H1 (cell line): ENCODE results near the gene TEX14. TPM values are rescaled to one million over a fixed set of nuclear protein-coding genes. Genes with fewer than 3 reads are reported as not detected.

Source experiments
- CTCF ChIA-PET: fragments of 300-600 bp; sonication (Branson Sonifier 250); formaldehyde crosslinking; loops from one replicate; lab custom pipeline; 2021; ENCODE audit not compliant: partially characterized antibody; lab: Charles Lee
- POLR2A ChIA-PET: fragments of 300-600 bp; sonication (Branson Sonifier 250); formaldehyde crosslinking; loops from one replicate; lab custom pipeline; 2021; ENCODE audit warnings: inconsistent platforms; ENCODE audit not compliant: partially characterized antibody; lab: Charles Lee
- DNase-seq, 2 experiments: peaks; one replicate each; pipeline versions ENCODE4 v3.0.0 to v3.0.0-alpha.2; 2010 to 2022; ENCODE audit warnings: low spot score in 2 of 2, low read depth in 1 of 2, mixed read lengths in 1 of 2
- FAIRE-seq: peaks from 2 replicates; lab custom pipeline; 2011; peaks lifted over from hg19 to GRCh38; lab: Jason Lieb, UNC
- H2AFZ ChIP-seq: 2 replicates; pipeline ENCODE4 v1.8.1; 2012; ENCODE audit warnings: low read length, inconsistent platforms
- H2AK5ac ChIP-seq: 2 replicates; pipeline ENCODE4 v1.6.1; 2013; ENCODE audit warnings: low read depth, low read length
- H2BK120ac ChIP-seq: replicated peaks from 2 replicates; pipeline ENCODE3; 2013; ENCODE audit warnings: low read depth, low read length, inconsistent platforms
- H2BK12ac ChIP-seq: 2 replicates; pipeline ENCODE4 v1.6.1; 2013; ENCODE audit warnings: low read depth, low read length
- H2BK15ac ChIP-seq: 2 replicates; pipeline ENCODE4 v1.6.1; 2013; ENCODE audit warnings: low read length
- H2BK20ac ChIP-seq: 2 replicates; pipeline ENCODE4 v1.6.1; 2013; ENCODE audit warnings: low read length
- H2BK5ac ChIP-seq: 2 replicates; pipeline ENCODE4 v1.6.1; 2013; ENCODE audit warnings: low read depth, low read length
- H3K14ac ChIP-seq: 2 replicates; pipeline ENCODE4 v1.6.1; 2013; ENCODE audit warnings: inconsistent platforms; ENCODE audit not compliant: insufficient read length
- H3K18ac ChIP-seq: 2 replicates; pipeline ENCODE4 v1.6.1; 2013; ENCODE audit warnings: low read length; ENCODE audit errors: extremely low read depth
- H3K23ac ChIP-seq: 2 replicates; pipeline ENCODE4 v1.6.1; 2013; ENCODE audit warnings: inconsistent platforms; ENCODE audit not compliant: insufficient read length
- H3K23me2 ChIP-seq: 2 replicates; pipeline ENCODE4 v1.6.1; 2013; ENCODE audit warnings: low read depth, low read length
- H3K27ac ChIP-seq: 2 replicates; pipeline ENCODE4 v1.6.1; 2011; ENCODE audit warnings: low read depth, low read length, inconsistent platforms
- H3K27me3 ChIP-seq, 4 experiments: replicated peaks in 1 of 4; 1 replicate in 1 of 4; 2 replicates in 3 of 4; pipeline versions ENCODE4 v1.6.1 to v1.8.1; 2011 to 2013; ENCODE audit warnings: low read length in 3 of 4, mild to moderate bottlenecking in 3 of 4, inconsistent platforms in 2 of 4, mixed read lengths in 2 of 4, moderate library complexity in 1 of 4; ENCODE audit not compliant: control insufficient read depth in 3 of 4, insufficient read depth in 3 of 4; ENCODE audit errors: extremely low read depth in 1 of 4
- H3K36me3 ChIP-seq, 4 experiments: 2 replicates each; pipeline versions ENCODE4 v1.6.1 to v1.8.1; 2011 to 2013; ENCODE audit warnings: mild to moderate bottlenecking in 4 of 4, low read length in 3 of 4, moderate library complexity in 2 of 4, control low read depth in 1 of 4, inconsistent platforms in 1 of 4; ENCODE audit not compliant: insufficient read depth in 4 of 4, control insufficient read depth in 2 of 4
- H3K4ac ChIP-seq: replicated peaks from 2 replicates; pipeline ENCODE3; 2013; ENCODE audit warnings: low read length, low read depth, mixed read lengths, inconsistent platforms; ENCODE audit not compliant: insufficient read length
- H3K4me1 ChIP-seq, 4 experiments: replicated peaks in 1 of 4; 1 replicate in 1 of 4; 2 replicates in 3 of 4; pipeline versions ENCODE4 v1.6.1 to v1.8.1; 2011 to 2013; ENCODE audit warnings: low read length in 3 of 4, inconsistent platforms in 2 of 4, mixed read lengths in 1 of 4; ENCODE audit not compliant: insufficient read depth in 4 of 4, control insufficient read depth in 3 of 4
- H3K4me2 ChIP-seq, 2 experiments: 2 replicates each; pipeline versions ENCODE4 v1.6.1 to v1.8.1; 2011 to 2013; ENCODE audit warnings: low read depth in 2 of 2, low read length in 2 of 2, control low read depth in 1 of 2, inconsistent platforms in 1 of 2, mild to moderate bottlenecking in 1 of 2; ENCODE audit not compliant: insufficient read depth in 1 of 2
- H3K4me3 ChIP-seq, 4 experiments: fragments of 200-600, 300-600 bp in 1 of 4; sonication (generic), shearing (Covaris generic), sonication (Bioruptor Twin) in 1 of 4; 2 replicates each; pipeline versions ENCODE4 v1.5.1 to v1.8.1; 2011 to 2016; ENCODE audit warnings: low read length in 4 of 4, low read depth in 3 of 4, control low read depth in 2 of 4, inconsistent platforms in 2 of 4, mild to moderate bottlenecking in 2 of 4, mixed read lengths in 1 of 4, moderate library complexity in 1 of 4; ENCODE audit not compliant: insufficient read depth in 2 of 4; ENCODE audit errors: extremely low read depth in 1 of 4
- H3K56ac ChIP-seq: replicated peaks from 2 replicates; pipeline ENCODE3; 2013; ENCODE audit warnings: low read depth, mild to moderate bottlenecking, mixed read lengths, low read length, inconsistent platforms; ENCODE audit not compliant: insufficient read length
- H3K79me1 ChIP-seq: 2 replicates; pipeline ENCODE4 v1.6.1; 2013; ENCODE audit warnings: low read depth, low read length, control low read depth
- H3K79me2 ChIP-seq, 2 experiments: 2 replicates each; pipeline versions ENCODE4 v1.6.1 to v1.8.1; 2012 to 2013; ENCODE audit warnings: low read length in 2 of 2, mild to moderate bottlenecking in 2 of 2, inconsistent platforms in 1 of 2; ENCODE audit not compliant: insufficient read depth in 2 of 2, control insufficient read depth in 1 of 2
- H3K9ac ChIP-seq, 4 experiments: replicated peaks in 1 of 4; 1 replicate in 1 of 4; 2 replicates in 3 of 4; pipeline versions ENCODE4 v1.6.1 to v1.8.1; 2011 to 2013; ENCODE audit warnings: low read depth in 3 of 4, low read length in 3 of 4, control low read depth in 2 of 4, mild to moderate bottlenecking in 2 of 4, moderate library complexity in 2 of 4, inconsistent platforms in 1 of 4; ENCODE audit errors: extremely low read depth in 1 of 4
- H3K9me3 ChIP-seq, 2 experiments: 2 replicates each; pipeline versions ENCODE4 v1.6.1 to v1.8.1; 2012 to 2013; ENCODE audit warnings: mild to moderate bottlenecking in 2 of 2, moderate library complexity in 2 of 2, control low read depth in 1 of 2, inconsistent platforms in 1 of 2, low read depth in 1 of 2, low read length in 1 of 2, mixed read lengths in 1 of 2; ENCODE audit not compliant: insufficient read depth in 2 of 2
- H4K20me1 ChIP-seq, 2 experiments: replicated peaks in 1 of 2; 2 replicates each; pipeline versions ENCODE3 to v1.8.1; 2011 to 2013; ENCODE audit warnings: inconsistent platforms in 2 of 2, low read length in 2 of 2, mild to moderate bottlenecking in 1 of 2; ENCODE audit not compliant: insufficient read depth in 2 of 2, control insufficient read depth in 1 of 2
- H4K5ac ChIP-seq: 2 replicates; pipeline ENCODE4 v1.6.1; 2013; ENCODE audit warnings: low read length, low read depth, mixed read lengths, inconsistent platforms; ENCODE audit not compliant: insufficient read length
- H4K8ac ChIP-seq: 2 replicates; pipeline ENCODE4 v1.8.0; 2013; ENCODE audit warnings: mild to moderate bottlenecking, moderate library complexity, low read length, inconsistent platforms; ENCODE audit not compliant: insufficient read depth; ENCODE audit errors: extremely low read depth
- H4K91ac ChIP-seq: replicated peaks from 2 replicates; pipeline ENCODE3; 2013; ENCODE audit warnings: low read length, mixed read lengths, inconsistent platforms; ENCODE audit not compliant: insufficient read length
- BCL11A ChIP-seq, 2 experiments: IDR thresholded peaks; one replicate each; pipeline ENCODE4 v1.6.1; 2011; ENCODE audit warnings: low read depth in 2 of 2, low read length in 2 of 2, mild to moderate bottlenecking in 2 of 2
- BRCA1 ChIP-seq: IDR thresholded peaks from 2 replicates; pipeline ENCODE4 v1.6.1; 2012; ENCODE audit warnings: low read depth, low read length, improper control_type of control experiment
- CBX5 ChIP-seq: fragments of 300-800, 300-1000 bp; sonication (generic); IDR thresholded peaks from 2 replicates; pipeline ENCODE4 v1.7.1; 2016; ENCODE audit warnings: antibody characterized with exemption, low read length, low read depth
- CBX8 ChIP-seq: fragments of 300-800, 300-1000 bp; sonication (generic); IDR thresholded peaks from 2 replicates; pipeline ENCODE4 v1.7.1; 2016; ENCODE audit warnings: low read depth, low read length, borderline replicate concordance
- CREB1 ChIP-seq: IDR thresholded peaks from 2 replicates; pipeline ENCODE4 v1.6.1; 2012; ENCODE audit warnings: inconsistent platforms
- GTF2F1 ChIP-seq: IDR thresholded peaks from 2 replicates; pipeline ENCODE4 v1.6.1; 2012; ENCODE audit warnings: low read depth, low read length, improper control_type of control experiment, borderline replicate concordance
- HDAC2 ChIP-seq, 2 experiments: fragments of 300-600 bp in 1 of 2; sonication (generic) in 1 of 2; IDR thresholded peaks; 2 replicates each; pipeline ENCODE4 v1.6.1; 2011 to 2012; ENCODE audit warnings: low read depth in 2 of 2, low read length in 2 of 2, mild to moderate bottlenecking in 2 of 2, moderate library complexity in 2 of 2, borderline replicate concordance in 1 of 2, inconsistent platforms in 1 of 2
- HDAC6 ChIP-seq: IDR thresholded peaks from one replicate; pipeline ENCODE4 v1.7.1; 2012; ENCODE audit warnings: low read depth, mild to moderate bottlenecking, inconsistent platforms, low read length, moderate library complexity
- MAFK ChIP-seq: IDR thresholded peaks from 2 replicates; pipeline ENCODE4 v1.6.1; 2012; ENCODE audit warnings: low read depth, mild to moderate bottlenecking, improper control_type of control experiment, low read length
- SUZ12 ChIP-seq: fragments of 200-600 bp; sonication (generic); IDR thresholded peaks from 2 replicates; pipeline ENCODE4 v1.6.1; 2012; ENCODE audit warnings: mild to moderate bottlenecking, inconsistent platforms, low read length, moderate library complexity, mixed read lengths
- YY1 ChIP-seq: IDR thresholded peaks from 2 replicates; pipeline ENCODE4 v1.6.1; 2011; ENCODE audit warnings: low read depth, mild to moderate bottlenecking, low read length
- WGBS, 2 experiments: shearing (Covaris generic) in 1 of 2; methylation state at CpG; one replicate each; pipeline versions ENCODE4 v1.1.6 to v1.1.7; 2013 to 2015; ENCODE audit warnings: low lambda C conversion rate in 2 of 2, mixed read lengths in 2 of 2, inconsistent platforms in 1 of 2, low coverage in 1 of 2, missing lambda C conversion rate in 1 of 2; ENCODE audit not compliant: insufficient replicate concordance in 2 of 2, insufficient coverage in 1 of 2, insufficient read length in 1 of 2; ENCODE audit errors: extremely low coverage in 1 of 2, missing lambda C conversion rate in 1 of 2; 5-methylcytosine and 5-hydroxymethylcytosine counted together
- polyA plus RNA-seq, 7 experiments: library from polyadenylated mRNA; depleted of rRNA in 3 of 7; stranded (reverse) in 5 of 7; unstranded in 2 of 7; fragments of >200 nt in 5 of 7; fragments of 200-250 nt in 2 of 7; gene quantifications; 1 replicate in 5 of 7; 2 replicates in 1 of 7; 4 replicates in 1 of 7; pipeline versions ENCODE4 v1.2.1 to v1.2.3, GENCODE V29; 2011 to 2013; ENCODE audit warnings: missing spikeins in 2 of 7, mixed read lengths in 2 of 7
- total RNA-seq: library from RNA; stranded (reverse); fragmentation: NEBNext Ultra II Directional; extraction: Animal tissue kit (Norgen Biotek cat#: 25700); gene quantifications from 2 replicates; pipeline ENCODE4 v1.2.1, GENCODE V29; 2021

The TEX14 gene
- total and polyA plus RNA-seq, 2 of the 8 experiments (the other 6 are each of a cell fraction or from before 2014, with no cell fraction given): 0.83 to 2.5 TPM

- H3K14ac ChIP-seq: no peak overlapping the region
- H3K79me1 ChIP-seq: no peaks in the 10 kb centered on the region
- no peak overlapping the region for H2BK20ac ChIP-seq
- H3K18ac ChIP-seq: no peak overlapping the region
- H3K9ac ChIP-seq: no peak overlapping the region
- DNase-seq: no peak
- H2BK12ac ChIP-seq: no peak overlapping the region
- no peaks in the 10 kb centered on the region for H3K27me3 ChIP-seq
- no peak overlapping the region for H3K4ac ChIP-seq
- FAIRE-seq: no peak
- no peak overlapping the region for H3K27ac ChIP-seq
- H3K79me2 ChIP-seq: no peaks in the 10 kb centered on the region; a peak in 1 of 4 replicates
- POLR2A ChIA-PET: no interaction called here
- no peak overlapping the region for H2BK15ac ChIP-seq
- H2AFZ ChIP-seq: no peak overlapping the region
- H4K91ac ChIP-seq: no peak overlapping the region
- CTCF ChIA-PET: interaction anchor here (0.6 to 1.0 kb wide), 3 partner anchors 16 to 174 kb away, joined by 3 to 4 read pairs (median 3); partner anchors contain the start of gene PPM1E
- H3K23me2 ChIP-seq: no peaks in the 10 kb centered on the region
- WGBS, 2 experiments: 82% methylated on average over 1 of the region's 1 CpG; no CpG with 5 or more reads in 1 of the 2 experiments
- H4K5ac ChIP-seq: no peak overlapping the region
- no peak overlapping the region for H3K4me3 ChIP-seq
- H4K8ac ChIP-seq: no peak overlapping the region
- H3K4me2 ChIP-seq: no peak overlapping the region
- no peaks in the 10 kb centered on the region; a peak in 1 of 8 replicates for H3K36me3 ChIP-seq
- no peak overlapping the region for H2AK5ac ChIP-seq
- peaks cover 0 to 4% (median 0%) of the 10 kb centered on the region in 4 experiments; a peak in 3 of 7 replicates for H3K4me1 ChIP-seq
- H3K9me3 ChIP-seq: no peaks in the 10 kb centered on the region
- no peak overlapping the region for H2BK5ac ChIP-seq
- H3K23ac ChIP-seq: no peak overlapping the region
- no peaks in the 10 kb centered on the region for H4K20me1 ChIP-seq
- no peak overlapping the region for H3K56ac ChIP-seq
- H2BK120ac ChIP-seq: no peak overlapping the region
- TF ChIP-seq YY1 (no peak), SUZ12 (no peak), MAFK (no peak), CBX5 (no peak), BCL11A (IDR thresholded peaks at IDR 0.05; ENCODE audit: low read depth in 2 of 2, low read length in 2 of 2) (no peak), GTF2F1 (no peak), BRCA1 (no peak), CREB1 (no peak), HDAC2 (IDR thresholded peaks at IDR 0.05; ENCODE audit: borderline replicate concordance in 1 of 2, low read depth in 2 of 2, low read length in 2 of 2) (no peak), CBX8 (no peak), HDAC6 (no peak)
These were observed 3.0 kb upstream of the TEX14 start for GRCh38 chr17:58694826-58695225.
